H1 (cell line): Measurements from ENCODE around the gene KCNH1. TPM values are rescaled to one million over a fixed set of nuclear protein-coding genes. Genes with fewer than 3 reads are reported as not detected.

ENCODE experiments used
- BACH1 ChIP-seq: IDR thresholded peaks from 2 replicates; pipeline ENCODE4 v1.6.1; 2012; ENCODE audit warnings: low read length, improper control_type of control experiment
- FOSL1 ChIP-seq: IDR thresholded peaks from 2 replicates; pipeline ENCODE4 v1.6.1; 2011; ENCODE audit warnings: mild to moderate bottlenecking, low read depth, low read length, moderate library complexity; ENCODE audit not compliant: insufficient read depth
- GTF2F1 ChIP-seq: IDR thresholded peaks from 2 replicates; pipeline ENCODE4 v1.6.1; 2012; ENCODE audit warnings: low read depth, low read length, improper control_type of control experiment, borderline replicate concordance
- HDAC2 ChIP-seq, 2 experiments: fragments of 300-600 bp in 1 of 2; sonication (generic) in 1 of 2; IDR thresholded peaks; 2 replicates each; pipeline ENCODE4 v1.6.1; 2011 to 2012; ENCODE audit warnings: low read depth in 2 of 2, low read length in 2 of 2, mild to moderate bottlenecking in 2 of 2, moderate library complexity in 2 of 2, borderline replicate concordance in 1 of 2, inconsistent platforms in 1 of 2
- RBBP5 ChIP-seq: IDR thresholded peaks from 2 replicates; pipeline ENCODE4 v1.7.1; 2012; ENCODE audit warnings: low read depth, mild to moderate bottlenecking, inconsistent platforms, low read length, moderate library complexity, borderline replicate concordance
- SP1 ChIP-seq: IDR thresholded peaks from 2 replicates; pipeline ENCODE4 v1.6.1; 2011; ENCODE audit warnings: low read depth, low read length
- SP2 ChIP-seq: IDR thresholded peaks from 2 replicates; pipeline ENCODE4 v1.6.1; 2012; ENCODE audit warnings: mild to moderate bottlenecking, low read length, inconsistent platforms
- SP4 ChIP-seq: IDR thresholded peaks from 2 replicates; pipeline ENCODE4 v1.6.1; 2012; ENCODE audit warnings: low read length, inconsistent platforms
- polyA plus RNA-seq, 7 experiments: library from polyadenylated mRNA; depleted of rRNA in 3 of 7; stranded (reverse) in 5 of 7; unstranded in 2 of 7; fragments of >200 nt in 5 of 7; fragments of 200-250 nt in 2 of 7; gene quantifications; 1 replicate in 5 of 7; 2 replicates in 1 of 7; 4 replicates in 1 of 7; pipeline versions ENCODE4 v1.2.1 to v1.2.3, GENCODE V29; 2011 to 2013; ENCODE audit warnings: missing spikeins in 2 of 7, mixed read lengths in 2 of 7
- total RNA-seq: library from RNA; stranded (reverse); fragmentation: NEBNext Ultra II Directional; extraction: Animal tissue kit (Norgen Biotek cat#: 25700); gene quantifications from 2 replicates; pipeline ENCODE4 v1.2.1, GENCODE V29; 2021

Gene KCNH1
- total and polyA plus RNA-seq, 2 of the 8 experiments (the other 6 are each of a cell fraction or from before 2014, with no cell fraction given) = 0.27 to 0.34 TPM

- TF ChIP-seq BACH1 = no peak
- no peak for TF ChIP-seq GTF2F1
- no peak for TF ChIP-seq SP1
- TF ChIP-seq SP4 = no peak
- TF ChIP-seq FOSL1 = no peak
- no peak for TF ChIP-seq RBBP5
- no peak for TF ChIP-seq HDAC2 (IDR thresholded peaks at IDR 0.05; ENCODE audit: borderline replicate concordance in 1 of 2, low read depth in 2 of 2, low read length in 2 of 2)
- TF ChIP-seq SP2 = no peak
Observed at GRCh38 chr1:211148366-211148765, 14.4 kb upstream of the KCNH1 start (continued).
